ELR (cell line): ENCODE data around the gene ACVR1B.

Source experiments
- DNase-seq: peaks from one replicate; pipeline ENCODE4 v3.0.0-alpha.2; 2015; ENCODE audit warnings: low read depth

The ACVR1B gene

DNA sequence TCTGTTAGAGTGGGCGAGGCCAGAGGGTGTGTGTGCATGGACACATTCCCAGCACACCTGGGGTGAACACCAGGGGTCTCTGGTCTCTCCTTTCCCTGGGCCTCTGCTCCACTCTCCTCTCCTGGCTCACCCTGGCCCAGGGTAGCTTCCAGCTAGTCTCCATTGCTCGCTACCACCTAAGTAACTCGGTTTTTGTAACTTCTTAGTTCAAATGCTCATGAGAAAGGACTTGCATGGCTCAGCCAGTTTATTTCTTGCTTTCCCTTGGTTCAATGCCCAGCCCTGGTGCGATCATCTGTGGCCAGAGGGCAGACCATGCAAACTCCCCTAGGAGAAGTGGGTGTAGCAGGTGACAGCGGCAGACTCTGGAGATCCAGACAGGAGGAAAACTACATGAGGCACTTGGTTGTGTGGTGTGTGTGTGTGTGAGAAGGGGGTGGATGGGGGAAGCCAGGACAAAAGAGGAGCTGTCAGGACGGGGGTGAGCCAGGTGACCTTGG lies 8.9 kb upstream of the ACVR1B start:
- no peak for DNase-seq

GRCh38 chr12:51943346-51943745 lies 8.2 kb upstream of the ACVR1B start:
- DNase-seq = no peak

DNA sequence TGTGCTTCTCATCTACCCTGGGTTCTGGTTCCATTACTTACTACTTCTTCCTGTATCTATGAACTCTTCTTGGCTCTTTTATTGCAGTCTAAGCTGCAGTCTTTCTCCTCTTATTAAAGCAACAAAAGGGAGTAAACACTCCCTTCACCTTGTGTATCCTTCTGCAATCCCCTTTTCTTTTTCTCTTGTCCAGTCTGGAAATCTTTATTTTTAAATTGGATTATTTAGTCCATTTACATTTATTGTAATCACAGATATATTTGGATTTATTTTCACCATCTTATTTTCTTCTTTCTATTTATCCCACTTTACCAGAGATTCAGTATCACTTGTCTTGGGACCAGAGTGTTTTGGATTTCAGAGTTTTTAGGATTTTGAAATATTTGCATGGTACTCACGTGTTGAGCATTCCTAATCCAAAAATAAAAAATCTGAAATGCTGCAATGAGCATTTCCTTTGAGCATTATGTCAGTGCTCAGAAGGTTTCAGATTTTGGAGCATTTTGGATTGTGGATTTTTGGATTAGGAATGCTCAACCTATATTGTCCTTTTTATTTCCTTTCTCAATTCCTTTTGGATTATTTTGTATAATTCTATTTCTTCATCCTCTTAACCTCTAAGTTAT lies 6.8 kb upstream of the ACVR1B start:
- no peak for DNase-seq

DNA sequence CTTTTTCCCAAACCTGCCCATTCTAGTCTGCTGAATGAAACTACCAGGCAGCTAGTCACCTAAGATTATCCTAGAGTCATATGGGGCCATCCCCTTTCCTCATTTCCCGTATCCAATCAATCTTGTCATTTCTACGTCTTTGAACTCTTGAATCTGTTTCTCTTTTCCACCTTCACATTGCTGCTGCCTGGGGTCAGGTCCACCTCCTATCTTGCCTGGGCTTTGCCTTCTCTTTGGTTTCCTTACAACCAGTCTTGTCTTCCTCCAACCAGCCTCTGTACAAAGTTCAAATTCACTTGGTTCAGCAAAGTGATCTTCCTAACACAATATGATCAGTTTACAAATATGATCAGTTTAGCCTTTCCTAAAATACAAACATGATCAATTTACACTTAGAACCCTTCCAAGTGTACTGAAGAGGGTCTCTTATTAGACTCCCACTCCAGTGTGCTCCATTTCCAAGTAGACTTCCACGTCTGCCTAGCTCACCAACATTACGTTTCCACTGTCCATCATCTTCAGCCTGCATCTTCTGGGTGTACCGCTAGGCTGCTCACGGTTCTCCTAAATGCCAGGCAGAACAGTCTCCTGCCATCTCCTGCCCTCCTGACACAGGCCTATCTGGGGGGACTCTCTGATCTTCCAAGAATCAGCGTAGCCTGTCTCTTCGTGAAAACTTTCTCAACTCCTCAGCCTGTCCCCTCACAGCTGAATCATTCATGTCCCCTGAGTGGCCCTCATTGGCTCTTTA lies 4.1 kb upstream of the ACVR1B start:
- no peak for DNase-seq

- no peak for DNase-seq
Measured at GRCh38 chr12:51948066-51948465, 3.4 kb upstream of the ACVR1B start.

DNA sequence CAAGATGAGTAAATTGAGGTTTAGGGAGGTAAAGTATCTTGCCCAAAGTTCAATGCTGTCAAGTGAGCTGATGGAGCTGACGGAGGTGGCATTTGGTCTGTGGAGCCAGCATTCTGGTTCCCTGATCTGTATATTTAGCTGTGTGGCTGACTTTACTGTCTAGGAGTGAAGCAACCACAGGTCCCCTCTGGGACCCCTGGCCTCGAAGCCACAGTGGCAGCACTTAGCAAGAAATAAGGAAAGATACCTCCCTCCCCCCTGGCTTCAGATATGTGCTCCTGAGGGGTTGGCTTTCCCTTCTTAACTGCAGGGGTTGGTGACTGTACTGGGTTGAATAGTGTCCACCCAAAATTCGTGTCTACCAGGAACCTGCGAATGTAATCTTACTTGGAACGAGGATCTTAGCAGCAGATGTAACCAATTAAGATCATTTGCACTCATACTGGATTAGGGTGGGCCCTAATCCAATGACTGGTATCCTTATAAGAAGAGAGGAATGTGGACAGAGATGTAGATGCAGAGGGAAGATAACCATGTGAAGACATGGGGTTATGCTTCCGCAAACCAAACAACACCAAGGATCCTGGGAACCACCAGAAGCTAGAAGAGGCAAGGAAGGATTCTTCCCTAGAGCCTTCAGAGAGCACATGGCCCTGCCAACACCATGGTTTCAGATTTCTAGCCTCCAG lies 2.0 kb upstream of the ACVR1B start:
- no peak for DNase-seq

GRCh38 chr12:51950682-51951198 lies 759 bp upstream of the ACVR1B start:
- no peak for DNase-seq

- DNase-seq = peak; percentile 41
Measured at GRCh38 chr12:51951843-51952722, 584 bp downstream of the ACVR1B start.

- DNase-seq = no peak
Measured at GRCh38 chr12:51953089-51953488, 1.6 kb downstream of the ACVR1B start.

GRCh38 chr12:51953864-51954263 lies 2.4 kb downstream of the ACVR1B start:
- DNase-seq = no peak

DNA sequence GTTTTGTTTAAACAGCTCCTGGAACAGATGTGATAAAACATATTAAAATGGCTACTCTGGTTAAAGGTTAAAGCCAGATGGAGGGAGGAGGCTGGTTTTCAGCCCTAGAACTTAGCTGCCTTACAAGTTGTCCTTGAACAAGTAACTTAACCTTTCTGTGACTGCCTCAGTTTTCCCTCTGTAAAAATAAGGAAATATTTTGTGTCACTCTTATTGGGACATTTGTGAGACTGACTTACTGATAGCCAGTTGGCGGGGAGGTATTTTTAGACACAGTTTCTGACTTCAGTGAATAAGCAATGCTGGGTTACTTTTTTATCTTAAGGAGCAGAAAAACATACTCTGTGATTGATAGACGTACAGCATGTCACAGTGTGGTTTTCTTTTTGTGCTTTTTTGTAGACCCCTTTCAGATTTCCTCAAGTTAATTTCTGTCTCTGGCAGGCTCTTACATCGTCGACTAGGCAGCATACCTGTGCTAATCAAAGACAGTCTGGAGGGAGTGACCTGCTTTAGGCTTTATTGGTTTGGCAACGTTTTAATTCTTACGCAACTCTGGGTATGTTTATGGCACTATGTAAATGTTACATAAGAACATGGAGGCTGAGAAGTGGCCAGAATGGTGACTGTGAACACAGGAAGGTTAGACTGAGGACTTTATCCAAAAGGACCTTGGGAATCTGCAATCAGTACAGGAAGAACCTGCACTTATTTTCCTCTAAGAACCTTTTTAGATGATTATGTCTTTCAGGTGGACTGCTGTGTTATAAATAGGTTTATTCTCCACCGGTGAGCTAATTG lies 3.3 kb downstream of the ACVR1B start:
- no peak for DNase-seq

DNA sequence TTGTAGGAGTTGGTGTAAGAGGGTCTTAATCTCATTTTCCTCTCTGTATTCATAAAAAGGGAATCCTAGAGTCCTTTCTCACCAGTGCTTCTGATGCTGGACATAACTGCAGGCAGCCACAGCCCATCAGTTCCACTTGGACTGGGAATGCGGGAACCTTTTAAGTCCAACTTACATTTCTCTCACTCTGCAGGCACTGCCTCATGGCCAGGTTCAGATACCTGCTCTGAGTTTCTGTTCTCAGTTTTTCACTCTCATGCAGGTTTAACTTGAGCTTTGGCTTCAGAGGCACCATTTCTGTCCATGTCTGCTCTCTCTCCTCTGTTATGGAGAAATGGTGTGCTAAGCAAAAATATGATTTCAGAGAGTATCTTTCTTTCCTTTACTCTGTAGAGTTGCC lies 4.2 kb downstream of the ACVR1B start:
- DNase-seq = no peak

DNA sequence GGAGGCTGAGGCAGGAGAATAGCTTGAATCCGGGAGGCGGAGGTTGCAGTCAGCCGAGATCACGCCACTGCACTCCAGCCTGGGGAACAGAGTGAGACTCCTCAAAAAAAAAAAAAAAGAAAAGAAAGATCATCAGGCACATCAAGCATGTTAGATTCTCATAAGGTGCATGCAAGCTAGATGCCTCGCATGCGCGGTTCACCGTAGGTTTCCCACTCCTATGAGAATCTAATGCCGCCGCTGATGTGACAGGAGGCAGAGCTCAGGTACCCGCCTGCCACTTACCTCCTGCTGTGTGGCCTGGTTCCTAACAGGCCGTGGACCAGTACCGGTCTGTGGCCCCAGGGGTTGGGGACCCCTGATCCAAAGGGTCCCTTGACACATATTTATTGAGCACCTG lies 7.0 kb downstream of the ACVR1B start:
- no peak for DNase-seq

DNA sequence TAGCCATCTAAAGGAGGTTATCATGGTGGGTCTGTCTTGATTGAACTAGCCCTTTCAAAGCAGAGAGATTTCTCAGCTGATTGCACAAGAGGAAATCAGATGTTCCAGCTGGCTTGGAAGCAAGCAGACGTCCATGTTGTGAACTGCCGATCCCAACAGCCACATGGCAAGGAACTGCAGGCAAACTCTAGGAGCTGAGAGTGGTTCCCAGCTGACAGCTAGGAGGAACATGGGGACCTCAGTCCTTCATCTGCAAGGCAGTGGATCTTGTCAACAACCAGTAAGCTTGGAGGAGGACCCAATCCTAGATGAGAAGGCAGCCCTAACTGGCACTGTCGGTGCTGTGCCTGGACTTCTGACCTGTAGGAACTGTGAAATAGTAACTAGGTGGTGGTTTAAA lies 7.7 kb downstream of the ACVR1B start:
- no peak for DNase-seq

DNA sequence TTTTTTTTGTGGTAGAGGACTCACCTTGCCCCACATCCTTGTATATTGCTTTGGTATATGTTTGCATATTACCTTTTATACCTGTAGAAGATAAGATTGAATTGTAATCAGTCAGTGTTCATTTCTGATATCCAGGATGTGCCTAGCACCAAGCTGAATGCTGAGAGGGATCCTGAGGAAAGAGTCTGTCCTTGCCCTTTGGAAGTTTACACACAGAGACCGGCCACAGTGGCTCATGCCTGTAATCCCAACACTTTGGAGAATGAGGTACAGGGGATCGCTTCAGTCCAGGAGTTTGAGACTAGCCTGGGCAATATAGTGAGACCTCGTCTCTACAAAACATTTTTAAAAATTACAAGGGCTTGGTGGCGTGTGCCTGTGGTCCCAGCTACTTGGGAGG lies 8.4 kb downstream of the ACVR1B start:
- DNase-seq = no peak

DNA sequence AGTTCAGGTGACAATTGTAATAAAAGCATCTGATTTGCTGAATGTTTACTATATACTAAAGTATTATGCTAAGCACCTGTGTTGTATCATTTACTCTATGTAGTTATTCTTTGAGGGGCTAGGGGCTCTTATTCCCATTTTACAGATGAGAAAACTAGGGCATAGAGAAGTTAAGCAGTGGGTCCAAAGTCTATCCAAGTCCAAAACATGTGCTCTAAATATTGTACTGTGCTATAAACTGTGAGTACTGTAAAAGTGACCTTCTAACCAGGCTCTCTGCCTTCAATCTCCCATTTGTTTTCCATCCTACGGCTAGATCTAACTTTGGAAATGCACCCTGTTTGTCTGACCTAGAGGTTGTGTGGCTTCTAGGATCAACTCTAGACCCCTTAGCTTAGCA lies 9.0 kb downstream of the ACVR1B start:
- no peak for DNase-seq

- no peak for DNase-seq
Measured at GRCh38 chr12:51960890-51961289, 9.4 kb downstream of the ACVR1B start.

GRCh38 chr12:51961834-51962233 lies 10.3 kb downstream of the ACVR1B start:
- no peak for DNase-seq

DNA sequence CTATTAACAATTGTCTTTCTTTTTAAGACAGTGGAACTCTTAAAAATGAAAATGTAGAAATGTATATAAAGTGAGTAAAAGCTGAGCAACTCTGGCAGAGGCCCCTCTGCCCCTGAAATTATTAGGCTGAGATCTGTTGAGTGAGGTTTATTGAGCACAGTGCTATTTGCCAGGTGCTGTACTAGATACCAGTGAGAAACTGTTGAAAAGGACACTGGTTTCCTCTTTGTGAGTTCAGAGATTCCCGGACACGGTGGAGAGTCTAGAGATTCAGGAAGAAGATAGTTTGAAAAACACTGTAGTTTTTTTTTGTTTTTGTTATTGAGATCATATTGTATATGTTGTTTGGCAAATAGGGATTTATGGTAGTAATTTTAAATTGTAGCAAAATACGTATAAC lies 11.2 kb downstream of the ACVR1B start:
- no peak for DNase-seq

DNA sequence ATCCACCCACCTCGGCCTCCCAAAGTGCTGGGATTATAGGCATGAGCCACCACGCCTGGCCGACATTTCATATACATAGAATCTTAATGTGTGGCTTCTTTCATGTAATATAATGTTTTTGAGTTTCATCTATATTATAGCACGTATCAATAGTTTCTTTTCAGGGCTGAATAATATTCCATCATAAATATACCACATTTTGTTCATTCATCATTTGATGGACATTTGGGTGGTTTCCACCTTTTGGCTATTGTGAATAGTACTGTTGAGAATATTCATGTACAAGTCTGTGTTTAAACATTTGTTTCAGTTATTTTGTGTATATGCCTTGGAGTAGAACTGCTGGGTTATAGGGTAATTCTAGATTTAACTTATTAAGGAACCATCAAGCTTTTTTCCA lies 12.0 kb downstream of the ACVR1B start:
- no peak for DNase-seq

GRCh38 chr12:51969643-51970042 lies 18.1 kb downstream of the ACVR1B start:
- no peak for DNase-seq
